Gastroesophageal sphincter (tissue), 4 donors: ENCODE results near the gene MS4A10. TPM values are rescaled to one million over a fixed set of nuclear protein-coding genes. Genes with fewer than 3 reads are reported as not detected.

Source experiments
- ATAC-seq: fragments of 150-250 bp; one replicate; pipeline ENCODE4 v1.9.1; 2016; ENCODE audit warnings: mild to moderate bottlenecking, moderate library complexity
- H3K27ac ChIP-seq, 4 donors: fragments of 200-600 bp; sonication (generic) in 3 of 4; 1 replicate in 3 of 4; 2 replicates in 1 of 4; pipeline ENCODE4 v1.5.1; 2016 to 2019
- H3K27me3 ChIP-seq: fragments of 200-600 bp; sonication (generic); one replicate; pipeline ENCODE4 v1.5.1; 2019
- H3K36me3 ChIP-seq, 2 donors: fragments of 200-600 bp; sonication (generic); one replicate each; pipeline ENCODE4 v1.5.1; 2019; ENCODE audit warnings: control low read depth in 1 of 2
- H3K4me1 ChIP-seq, 3 donors: fragments of 200-600 bp; sonication (generic); 1 replicate in 2 of 3; 2 replicates in 1 of 3; pipeline ENCODE4 v1.5.1; 2016 to 2019; ENCODE audit warnings: control low read depth in 2 of 3
- H3K4me3 ChIP-seq, 2 donors: fragments of 200-600 bp; sonication (generic); one replicate each; pipeline ENCODE4 v1.5.1; 2019; ENCODE audit warnings: mild to moderate bottlenecking in 1 of 2, moderate library complexity in 1 of 2
- H3K9me3 ChIP-seq, 3 donors: fragments of 200-600 bp; sonication (generic); one replicate each; pipeline ENCODE4 v1.5.1; 2017 to 2019; ENCODE audit warnings: control low read depth in 2 of 3
- EP300 ChIP-seq: sonication (generic); formaldehyde crosslinking; IDR thresholded peaks from one replicate; pipeline ENCODE4 v1.6.1; 2017; ENCODE audit warnings: antibody characterized with exemption, mild to moderate bottlenecking
- POLR2A ChIP-seq, 2 donors: fragments of 450-650 bp; IDR thresholded peaks; one replicate each; pipeline ENCODE4 v1.6.1; 2017; ENCODE audit warnings: antibody characterized with exemption in 2 of 2, mild to moderate bottlenecking in 2 of 2, moderate library complexity in 1 of 2
- POLR2AphosphoS5 ChIP-seq: sonication (generic); formaldehyde crosslinking; IDR thresholded peaks from one replicate; pipeline ENCODE4 v1.6.1; 2017; ENCODE audit warnings: antibody characterized with exemption
- WGBS, 2 donors: methylation state at CpG; one replicate each; pipeline ENCODE4 v1.1.5; 2018; ENCODE audit warnings: low coverage in 1 of 2; 5-methylcytosine and 5-hydroxymethylcytosine counted together
- total RNA-seq, 4 donors: library from RNA; depleted of rRNA; stranded (reverse); fragments of >200 nt; gene quantifications; one replicate each; pipeline ENCODE4 v1.1.0, GENCODE V29; 2016
- TF ChIP-seq, protein P1 (sequence below), 4 experiments: fragments of 200-600 bp in 2 of 4; fragments of 450-650 bp in 2 of 4; sonication (generic) in 1 of 4; IDR thresholded peaks; one replicate each; pipeline ENCODE4 v1.5.1; 2017 to 2019; ENCODE audit warnings: antibody characterized with exemption in 4 of 4, mild to moderate bottlenecking in 2 of 4, moderate library complexity in 2 of 4

Gene MS4A10
- total RNA-seq, 4 donors from 2014 or later, result not detected

- H3K9me3 ChIP-seq, result no peaks in the 10 kb centered on the region
- TF ChIP-seq POLR2AphosphoS5 (no peak), POLR2A (IDR thresholded peaks at IDR 0.05) (no peak), EP300 (no peak)
- TF ChIP-seq, protein P1, sequence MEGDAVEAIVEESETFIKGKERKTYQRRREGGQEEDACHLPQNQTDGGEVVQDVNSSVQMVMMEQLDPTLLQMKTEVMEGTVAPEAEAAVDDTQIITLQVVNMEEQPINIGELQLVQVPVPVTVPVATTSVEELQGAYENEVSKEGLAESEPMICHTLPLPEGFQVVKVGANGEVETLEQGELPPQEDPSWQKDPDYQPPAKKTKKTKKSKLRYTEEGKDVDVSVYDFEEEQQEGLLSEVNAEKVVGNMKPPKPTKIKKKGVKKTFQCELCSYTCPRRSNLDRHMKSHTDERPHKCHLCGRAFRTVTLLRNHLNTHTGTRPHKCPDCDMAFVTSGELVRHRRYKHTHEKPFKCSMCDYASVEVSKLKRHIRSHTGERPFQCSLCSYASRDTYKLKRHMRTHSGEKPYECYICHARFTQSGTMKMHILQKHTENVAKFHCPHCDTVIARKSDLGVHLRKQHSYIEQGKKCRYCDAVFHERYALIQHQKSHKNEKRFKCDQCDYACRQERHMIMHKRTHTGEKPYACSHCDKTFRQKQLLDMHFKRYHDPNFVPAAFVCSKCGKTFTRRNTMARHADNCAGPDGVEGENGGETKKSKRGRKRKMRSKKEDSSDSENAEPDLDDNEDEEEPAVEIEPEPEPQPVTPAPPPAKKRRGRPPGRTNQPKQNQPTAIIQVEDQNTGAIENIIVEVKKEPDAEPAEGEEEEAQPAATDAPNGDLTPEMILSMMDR (IDR thresholded peaks at IDR 0.05), result no peak
- H3K4me3 ChIP-seq, result no peak overlapping the region
- peaks cover 0 to 22% (median 7%) of the 10 kb centered on the region in 3 donors for H3K4me1 ChIP-seq
- H3K27me3 ChIP-seq, result peaks cover 4% of the 10 kb centered on the region
- H3K36me3 ChIP-seq, result no peaks in the 10 kb centered on the region
- WGBS, 2 donors, result 53% methylated on average over 7 of the region's 9 CpGs; no CpG with 5 or more reads in 1 of the 2 donors
- no peak for ATAC-seq
- H3K27ac ChIP-seq, result no peak overlapping the region
Observed at GRCh38 chr11:60836866-60837515, 51.9 kb downstream of the MS4A10 start.

DNA sequence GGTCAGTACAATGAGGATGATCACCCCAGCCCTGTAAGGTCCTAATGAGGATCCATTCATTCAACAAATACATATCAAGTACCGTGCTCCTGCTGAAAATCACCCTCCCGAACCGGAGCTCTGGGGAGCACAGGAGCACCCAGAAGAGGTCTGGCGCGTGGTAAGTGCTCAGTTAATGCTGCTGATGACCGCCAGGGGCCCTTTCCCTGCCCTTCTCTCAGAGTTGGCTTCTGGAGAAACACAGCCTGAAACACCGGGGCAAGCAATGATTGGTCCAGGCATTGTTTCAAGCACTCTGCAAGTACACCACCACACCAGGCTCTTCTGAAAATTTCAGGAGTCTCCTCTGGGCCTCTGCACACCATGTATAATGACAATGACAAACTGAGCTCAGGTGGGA, 53.0 kb downstream of the MS4A10 start:
- H3K27me3 ChIP-seq, result peaks cover 4% of the 10 kb centered on the region
- WGBS, 2 donors, result 80% methylated on average over 1 of the region's 7 CpGs; no CpG with 5 or more reads in 1 of the 2 donors
- TF ChIP-seq, protein P1 (IDR thresholded peaks at IDR 0.05), result no peak
- TF ChIP-seq POLR2AphosphoS5 (no peak), POLR2A (IDR thresholded peaks at IDR 0.05) (no peak), EP300 (no peak)
- peaks cover 0 to 30% (median 7%) of the 10 kb centered on the region in 3 donors for H3K4me1 ChIP-seq
- no peaks in the 10 kb centered on the region for H3K9me3 ChIP-seq
- no peak overlapping the region for H3K27ac ChIP-seq
- ATAC-seq, result no peak
- no peaks in the 10 kb centered on the region for H3K36me3 ChIP-seq
- H3K4me3 ChIP-seq, result no peak overlapping the region

GRCh38 chr11:60840470-60841430, 55.6 kb downstream of the MS4A10 start:
- peaks cover 0 to 54% (median 19%) of the 10 kb centered on the region in 3 donors for H3K4me1 ChIP-seq
- no peaks in the 10 kb centered on the region for H3K27me3 ChIP-seq
- 56 to 64% methylated on average over 6 to 9 of the region's 14 CpGs for WGBS, 2 donors
- H3K9me3 ChIP-seq, result no peaks in the 10 kb centered on the region
- no peaks in the 10 kb centered on the region for H3K36me3 ChIP-seq
- no peak for TF ChIP-seq POLR2AphosphoS5
- TF ChIP-seq, protein P1 (IDR thresholded peaks at IDR 0.05), result no peak
- TF ChIP-seq POLR2A (IDR thresholded peaks at IDR 0.05), result no peak
- no peak for TF ChIP-seq EP300
- ATAC-seq, result no peak
- H3K4me3 ChIP-seq, result peak overlapping the region in 1 of 2 donors; percentile 91
- H3K27ac ChIP-seq, result peak overlapping the region in 3 of 4 donors; percentile 80 to 86 (median 81)

DNA sequence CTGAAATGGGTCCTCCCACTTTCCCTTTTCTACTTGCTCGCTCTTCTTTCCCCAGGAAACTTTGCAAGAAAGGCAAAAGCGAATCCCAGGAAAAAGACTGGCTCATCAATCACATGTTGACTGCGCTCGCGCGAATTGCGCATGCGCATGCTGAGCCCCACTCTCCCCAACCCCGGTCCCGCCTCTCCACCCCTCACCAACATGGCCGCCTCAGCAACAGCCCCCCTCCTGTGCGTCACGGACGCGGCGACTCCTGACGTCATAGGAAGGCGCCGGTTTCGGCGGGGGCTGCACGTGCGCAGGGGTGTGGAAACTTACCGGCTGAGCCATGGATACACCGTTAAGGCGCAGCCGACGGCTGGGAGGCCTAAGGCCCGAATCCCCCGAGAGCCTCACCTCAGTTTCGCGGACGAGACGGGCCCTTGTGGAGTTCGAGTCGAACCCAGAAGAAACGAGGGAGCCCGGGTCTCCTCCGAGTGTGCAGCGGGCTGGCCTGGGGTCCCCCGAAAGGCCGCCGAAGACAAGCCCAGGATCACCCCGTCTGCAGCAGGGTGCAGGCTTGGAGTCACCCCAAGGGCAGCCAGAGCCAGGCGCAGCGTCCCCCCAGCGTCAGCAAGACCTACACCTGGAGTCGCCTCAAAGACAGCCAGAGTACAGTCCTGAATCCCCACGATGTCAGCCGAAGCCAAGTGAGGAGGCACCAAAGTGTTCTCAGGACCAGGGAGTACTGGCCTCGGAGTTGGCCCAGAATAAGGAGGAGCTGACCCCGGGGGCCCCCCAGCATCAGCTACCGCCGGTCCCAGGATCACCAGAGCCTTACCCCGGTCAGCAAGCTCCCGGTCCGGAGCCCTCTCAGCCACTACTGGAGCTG, 56.9 kb downstream of the MS4A10 start, which contains the start of gene CCDC86:
CCDC86 (plus strand) TSS at position 317 of the 871 bp plus-strand sequence; CDS start at position 329, 12 bp downstream.
- peaks cover 0 to 12% of the 10 kb centered on the region in 2 donors for H3K36me3 ChIP-seq
- H3K27ac ChIP-seq, result peak within 1 kb of the TSS in 3 of 4 donors; percentile 80 to 86 (median 81)
- H3K4me3 ChIP-seq, result peak within 1 kb of the TSS; percentile 52 to 91
- TF ChIP-seq POLR2A (IDR thresholded peaks at IDR 0.05), result peak in 1 of 2 donors; percentile 25
- TF ChIP-seq, protein P1 (IDR thresholded peaks at IDR 0.05), result peak in 1 of 4 experiments; percentile 2
- no peak for TF ChIP-seq EP300
- peak; percentile 88 for TF ChIP-seq POLR2AphosphoS5
- no peaks in the 10 kb centered on the region for H3K9me3 ChIP-seq
- no peaks in the 10 kb centered on the region for H3K27me3 ChIP-seq
- peak; percentile 97 for ATAC-seq
- 1 to 5% methylated on average over 12 to 17 of the region's 57 CpGs for WGBS, 2 donors
- peaks cover 0 to 54% (median 19%) of the 10 kb centered on the region in 3 donors for H3K4me1 ChIP-seq
